ENCODE results near the gene ART5.

DNA sequence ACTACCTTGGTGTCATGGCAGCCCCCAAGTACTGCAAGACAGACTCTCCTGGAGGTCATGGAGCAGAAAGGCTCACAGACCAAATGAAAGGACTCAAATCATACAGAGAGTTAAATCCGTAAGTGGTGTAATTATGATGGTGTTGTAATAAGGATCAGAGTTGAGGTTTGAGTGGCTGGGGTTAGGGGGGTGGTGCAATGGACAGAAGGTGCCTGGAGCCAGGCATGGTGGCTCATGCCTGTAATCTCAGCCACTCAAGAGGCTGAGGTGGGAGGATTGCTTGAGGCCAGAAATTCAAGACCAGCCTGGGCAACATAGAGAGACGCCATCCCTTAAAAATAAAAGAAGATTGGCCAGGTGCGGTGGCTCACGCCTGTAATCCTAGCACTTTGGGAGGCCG, 18.7 kb downstream of the ART5 start:
- TF ChIP-seq, protein P1, sequence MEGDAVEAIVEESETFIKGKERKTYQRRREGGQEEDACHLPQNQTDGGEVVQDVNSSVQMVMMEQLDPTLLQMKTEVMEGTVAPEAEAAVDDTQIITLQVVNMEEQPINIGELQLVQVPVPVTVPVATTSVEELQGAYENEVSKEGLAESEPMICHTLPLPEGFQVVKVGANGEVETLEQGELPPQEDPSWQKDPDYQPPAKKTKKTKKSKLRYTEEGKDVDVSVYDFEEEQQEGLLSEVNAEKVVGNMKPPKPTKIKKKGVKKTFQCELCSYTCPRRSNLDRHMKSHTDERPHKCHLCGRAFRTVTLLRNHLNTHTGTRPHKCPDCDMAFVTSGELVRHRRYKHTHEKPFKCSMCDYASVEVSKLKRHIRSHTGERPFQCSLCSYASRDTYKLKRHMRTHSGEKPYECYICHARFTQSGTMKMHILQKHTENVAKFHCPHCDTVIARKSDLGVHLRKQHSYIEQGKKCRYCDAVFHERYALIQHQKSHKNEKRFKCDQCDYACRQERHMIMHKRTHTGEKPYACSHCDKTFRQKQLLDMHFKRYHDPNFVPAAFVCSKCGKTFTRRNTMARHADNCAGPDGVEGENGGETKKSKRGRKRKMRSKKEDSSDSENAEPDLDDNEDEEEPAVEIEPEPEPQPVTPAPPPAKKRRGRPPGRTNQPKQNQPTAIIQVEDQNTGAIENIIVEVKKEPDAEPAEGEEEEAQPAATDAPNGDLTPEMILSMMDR (IDR thresholded peaks at IDR 0.05; ENCODE audit: low read depth, low read length) = no peak
- TF ChIP-seq, protein P2, sequence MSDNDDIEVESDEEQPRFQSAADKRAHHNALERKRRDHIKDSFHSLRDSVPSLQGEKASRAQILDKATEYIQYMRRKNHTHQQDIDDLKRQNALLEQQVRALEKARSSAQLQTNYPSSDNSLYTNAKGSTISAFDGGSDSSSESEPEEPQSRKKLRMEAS (IDR thresholded peaks at IDR 0.05; ENCODE audit: low read depth, low read length) = no peak
- no peak for TF ChIP-seq POLR2A (IDR thresholded peaks at IDR 0.05; ENCODE audit: extremely low read depth, insufficient read length)
- no peak for TF ChIP-seq MYC (IDR thresholded peaks at IDR 0.05; ENCODE audit: low read depth, low read length)

All from NB4 (cell line).